ENCODE results near the gene TULP4.

DNA sequence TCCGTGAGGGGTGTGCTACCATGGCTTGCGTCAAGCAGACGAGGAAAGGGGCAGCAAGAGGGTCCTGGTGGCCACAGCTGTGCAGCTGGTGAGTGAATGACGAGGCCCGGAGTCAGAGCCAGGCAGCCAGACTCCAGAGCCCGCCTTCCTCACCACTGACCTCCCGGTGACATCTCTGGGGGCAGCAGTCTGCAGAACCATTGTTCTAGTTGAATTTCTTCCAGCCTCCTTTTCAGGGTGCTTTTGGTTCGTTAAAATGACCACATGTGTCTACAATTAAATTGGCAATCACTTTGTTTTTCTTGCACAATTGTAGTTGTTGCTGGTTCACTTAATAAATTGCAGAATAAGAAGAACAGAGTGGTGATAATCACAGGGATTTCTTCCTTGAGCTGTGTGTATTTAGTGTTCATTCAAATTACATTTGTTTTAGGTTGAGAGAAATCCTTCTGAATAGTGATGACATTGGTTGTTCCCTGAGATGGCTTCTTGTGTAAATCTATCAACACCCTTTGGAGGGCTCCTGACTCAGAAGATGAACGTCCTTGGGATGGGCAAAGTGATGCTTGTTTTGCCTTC lies 96.4 kb downstream of the TULP4 start:
- TF ChIP-seq, protein P1, sequence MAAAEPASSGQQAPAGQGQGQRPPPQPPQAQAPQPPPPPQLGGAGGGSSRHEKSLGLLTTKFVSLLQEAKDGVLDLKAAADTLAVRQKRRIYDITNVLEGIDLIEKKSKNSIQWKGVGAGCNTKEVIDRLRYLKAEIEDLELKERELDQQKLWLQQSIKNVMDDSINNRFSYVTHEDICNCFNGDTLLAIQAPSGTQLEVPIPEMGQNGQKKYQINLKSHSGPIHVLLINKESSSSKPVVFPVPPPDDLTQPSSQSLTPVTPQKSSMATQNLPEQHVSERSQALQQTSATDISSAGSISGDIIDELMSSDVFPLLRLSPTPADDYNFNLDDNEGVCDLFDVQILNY (CRISPR knock-in tag; IDR thresholded peaks at IDR 0.05), result no peak
- no peak for TF ChIP-seq ATF1 (CRISPR knock-in tag; IDR thresholded peaks at IDR 0.05)
- TF ChIP-seq, protein P2, sequence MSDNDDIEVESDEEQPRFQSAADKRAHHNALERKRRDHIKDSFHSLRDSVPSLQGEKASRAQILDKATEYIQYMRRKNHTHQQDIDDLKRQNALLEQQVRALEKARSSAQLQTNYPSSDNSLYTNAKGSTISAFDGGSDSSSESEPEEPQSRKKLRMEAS (CRISPR knock-in tag; IDR thresholded peaks at IDR 0.05), result no peak
- TF ChIP-seq, protein P3, sequence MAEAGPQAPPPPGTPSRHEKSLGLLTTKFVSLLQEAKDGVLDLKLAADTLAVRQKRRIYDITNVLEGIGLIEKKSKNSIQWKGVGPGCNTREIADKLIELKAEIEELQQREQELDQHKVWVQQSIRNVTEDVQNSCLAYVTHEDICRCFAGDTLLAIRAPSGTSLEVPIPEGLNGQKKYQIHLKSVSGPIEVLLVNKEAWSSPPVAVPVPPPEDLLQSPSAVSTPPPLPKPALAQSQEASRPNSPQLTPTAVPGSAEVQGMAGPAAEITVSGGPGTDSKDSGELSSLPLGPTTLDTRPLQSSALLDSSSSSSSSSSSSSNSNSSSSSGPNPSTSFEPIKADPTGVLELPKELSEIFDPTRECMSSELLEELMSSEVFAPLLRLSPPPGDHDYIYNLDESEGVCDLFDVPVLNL (CRISPR knock-in tag; IDR thresholded peaks at IDR 0.05; ENCODE audit: borderline replicate concordance, low read depth), result no peak
- TF ChIP-seq ZNF396 (CRISPR knock-in tag; IDR thresholded peaks at IDR 0.05; ENCODE audit: borderline replicate concordance), result no peak
- no peak for TF ChIP-seq JUN (CRISPR knock-in tag; IDR thresholded peaks at IDR 0.05)
